ENCODE data around the gene IGSF6.

The IGSF6 gene

DNA sequence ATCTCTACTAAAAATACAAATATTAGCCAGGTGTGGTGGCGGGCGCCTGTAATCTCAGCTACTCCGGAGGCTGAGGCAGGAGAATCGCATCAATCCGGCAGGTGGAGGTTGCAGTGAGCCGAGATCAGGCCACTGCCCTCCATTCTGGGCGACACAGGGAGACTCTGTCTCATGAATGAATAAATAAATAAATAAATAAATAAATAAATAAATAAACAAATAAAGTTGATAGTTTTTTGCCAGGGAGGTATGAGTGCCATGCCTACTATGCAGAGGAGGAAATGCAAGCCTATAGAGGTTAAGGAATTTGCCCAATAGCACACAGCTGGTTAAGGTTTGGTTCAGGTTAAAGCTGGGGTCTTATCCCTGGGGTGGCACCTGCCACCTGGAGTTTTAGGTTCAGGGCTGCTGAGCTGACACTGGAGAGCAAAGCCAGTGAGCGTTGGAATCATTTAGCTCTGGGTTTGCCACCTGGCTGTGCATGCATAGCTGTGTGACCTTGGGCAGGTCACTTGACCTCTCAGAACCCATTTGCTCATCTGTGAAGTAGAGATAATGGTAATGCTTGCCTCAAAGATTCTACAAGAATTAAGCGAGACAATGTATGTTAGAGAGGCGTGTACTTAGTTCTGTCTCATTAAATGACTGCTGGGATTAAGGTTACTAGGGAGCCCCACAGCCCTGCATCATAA, 12.5 kb upstream of the IGSF6 start:
- in situ Hi-C loops (cut with HindIII; ENCODE audit: low sequenced_read_pairs), result no loop called here
- no peak for DNase-seq (ENCODE audit: low read depth, low spot score)
- no peak overlapping the region for H3K4me3 ChIP-seq (ENCODE audit: low read depth, low read length)
- TF ChIP-seq, protein P1, sequence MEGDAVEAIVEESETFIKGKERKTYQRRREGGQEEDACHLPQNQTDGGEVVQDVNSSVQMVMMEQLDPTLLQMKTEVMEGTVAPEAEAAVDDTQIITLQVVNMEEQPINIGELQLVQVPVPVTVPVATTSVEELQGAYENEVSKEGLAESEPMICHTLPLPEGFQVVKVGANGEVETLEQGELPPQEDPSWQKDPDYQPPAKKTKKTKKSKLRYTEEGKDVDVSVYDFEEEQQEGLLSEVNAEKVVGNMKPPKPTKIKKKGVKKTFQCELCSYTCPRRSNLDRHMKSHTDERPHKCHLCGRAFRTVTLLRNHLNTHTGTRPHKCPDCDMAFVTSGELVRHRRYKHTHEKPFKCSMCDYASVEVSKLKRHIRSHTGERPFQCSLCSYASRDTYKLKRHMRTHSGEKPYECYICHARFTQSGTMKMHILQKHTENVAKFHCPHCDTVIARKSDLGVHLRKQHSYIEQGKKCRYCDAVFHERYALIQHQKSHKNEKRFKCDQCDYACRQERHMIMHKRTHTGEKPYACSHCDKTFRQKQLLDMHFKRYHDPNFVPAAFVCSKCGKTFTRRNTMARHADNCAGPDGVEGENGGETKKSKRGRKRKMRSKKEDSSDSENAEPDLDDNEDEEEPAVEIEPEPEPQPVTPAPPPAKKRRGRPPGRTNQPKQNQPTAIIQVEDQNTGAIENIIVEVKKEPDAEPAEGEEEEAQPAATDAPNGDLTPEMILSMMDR (IDR thresholded peaks at IDR 0.05; ENCODE audit: low read depth, low read length), result no peak

DNA sequence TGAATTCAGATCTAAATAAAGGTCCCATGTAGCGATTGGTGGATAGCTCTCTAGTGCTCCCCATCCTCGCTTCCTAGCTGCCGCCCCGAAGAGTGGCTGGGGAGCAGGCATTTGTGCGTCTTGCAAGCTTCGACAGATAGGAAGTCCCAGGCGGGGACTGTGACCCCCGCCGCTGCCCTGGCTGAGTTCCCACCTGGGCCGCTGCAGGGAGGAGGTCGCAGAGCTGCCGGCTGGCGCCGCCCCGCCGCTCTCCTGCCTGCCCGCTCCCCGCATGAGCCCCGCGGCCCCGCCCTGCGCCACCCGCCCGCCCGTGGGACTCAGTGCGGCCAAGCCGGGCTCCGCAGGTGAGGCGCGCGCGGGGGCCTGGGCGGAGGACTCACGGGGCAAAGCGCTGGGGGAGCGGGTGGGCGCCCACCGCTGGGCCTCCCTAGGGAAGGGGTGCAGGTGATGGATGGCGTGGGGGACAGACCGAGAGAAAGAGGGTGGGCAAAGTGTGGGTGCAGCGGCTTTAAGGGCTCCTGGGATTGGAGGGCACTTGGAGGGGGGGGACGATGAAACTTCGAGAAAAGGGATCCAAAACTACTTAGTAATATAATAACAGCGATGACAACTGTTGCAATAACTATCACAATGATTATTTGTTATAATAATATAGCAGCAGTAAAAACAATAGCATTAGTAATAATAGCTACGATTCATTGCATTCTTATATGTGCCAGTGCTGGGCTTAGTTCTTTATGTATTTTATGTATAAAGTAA, 11.7 kb upstream of the IGSF6 start, which contains the start of gene OTOA:
TSS of gene OTOA (plus strand) at position 80 of the 759 bp plus-strand sequence. CDS start 14,547 bp downstream, outside the sequence.
- TF ChIP-seq, protein P1 (IDR thresholded peaks at IDR 0.05; ENCODE audit: low read depth, low read length), result no peak
- DNase-seq (ENCODE audit: low read depth, low spot score), result no peak
- no peak within 1 kb of the TSS for H3K4me3 ChIP-seq (ENCODE audit: low read depth, low read length)

DNA sequence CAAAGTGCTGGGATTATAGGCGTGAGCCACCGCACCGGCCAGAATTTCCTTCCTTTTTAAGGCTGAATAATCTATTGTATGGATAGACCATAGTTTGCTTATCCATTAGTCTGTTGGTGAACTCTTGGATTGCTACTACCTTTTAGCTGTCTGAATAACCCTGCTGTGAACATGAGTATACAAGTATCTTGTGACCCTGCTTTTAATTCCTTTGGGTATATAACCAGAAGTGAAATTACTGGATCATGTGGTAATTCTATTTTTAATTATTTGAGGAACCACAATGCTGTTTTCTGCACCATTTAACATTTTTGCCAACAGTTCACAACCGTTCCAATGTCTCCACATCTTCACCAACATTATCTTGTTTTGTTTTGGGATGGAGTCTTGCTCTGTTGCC, 6.7 kb upstream of the IGSF6 start:
- no peak for DNase-seq (ENCODE audit: low read depth, low spot score)
- TF ChIP-seq, protein P1 (IDR thresholded peaks at IDR 0.05; ENCODE audit: low read depth, low read length), result no peak
- H3K4me3 ChIP-seq (ENCODE audit: low read depth, low read length), result no peak overlapping the region
- in situ Hi-C loops (cut with HindIII; ENCODE audit: low sequenced_read_pairs), result no loop called here

More for the DNA sequence above, 11.7 kb upstream of the IGSF6 start, which contains the start of gene OTOA:
- in situ Hi-C loops (cut with HindIII; ENCODE audit: low sequenced_read_pairs), result no loop called here

DNA sequence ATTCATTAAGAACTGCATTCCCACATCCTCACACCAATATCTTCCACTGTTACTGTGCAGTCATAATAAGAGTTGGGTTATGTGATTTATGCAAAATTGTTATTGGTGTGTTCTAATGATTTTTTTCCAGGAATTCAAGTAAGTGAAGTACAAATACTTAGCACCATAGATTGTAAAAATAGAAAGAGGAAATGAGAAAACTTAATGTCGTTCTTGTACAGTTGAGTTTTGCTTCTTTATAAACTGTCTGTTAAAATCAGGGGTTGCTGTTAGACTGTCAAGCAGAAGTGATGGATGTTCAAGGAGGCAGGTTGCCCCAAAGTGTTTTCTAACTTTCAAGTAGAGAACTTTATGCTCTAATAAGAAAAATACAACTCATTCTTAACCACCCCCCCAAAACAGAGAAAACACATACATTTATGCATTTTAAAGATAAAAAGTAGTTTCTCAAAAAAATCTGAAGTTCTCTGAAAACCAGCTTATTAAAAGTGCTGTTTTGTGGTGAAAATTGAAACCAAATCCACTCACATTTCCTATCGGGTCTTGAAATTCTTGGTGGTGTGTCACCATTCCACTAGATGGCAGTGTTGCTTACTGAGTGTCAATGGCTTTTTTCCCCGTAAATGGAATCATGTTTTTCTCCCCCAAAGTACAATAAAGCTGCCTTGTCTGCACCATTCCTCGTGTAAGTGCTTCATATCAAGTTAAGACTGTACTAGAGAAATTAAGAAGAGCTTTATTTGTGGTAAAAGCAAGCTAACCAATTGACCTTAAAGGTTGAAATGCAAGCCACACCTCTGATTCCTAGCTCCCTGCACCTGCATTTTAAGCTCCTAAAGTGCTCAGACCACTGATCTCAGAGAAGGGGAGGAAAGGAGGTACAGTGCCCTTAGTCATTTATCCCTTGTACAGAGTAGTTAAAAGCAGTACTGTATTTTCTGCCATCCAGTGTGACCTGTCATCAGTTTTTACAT, 4.7 kb upstream of the IGSF6 start:
- in situ Hi-C loops (cut with HindIII; ENCODE audit: low sequenced_read_pairs), result no loop called here
- TF ChIP-seq, protein P1 (IDR thresholded peaks at IDR 0.05; ENCODE audit: low read depth, low read length), result peak; percentile 86
- no peak overlapping the region for H3K4me3 ChIP-seq (ENCODE audit: low read depth, low read length)
- peak; percentile 57 for DNase-seq (ENCODE audit: low read depth, low spot score)

DNA sequence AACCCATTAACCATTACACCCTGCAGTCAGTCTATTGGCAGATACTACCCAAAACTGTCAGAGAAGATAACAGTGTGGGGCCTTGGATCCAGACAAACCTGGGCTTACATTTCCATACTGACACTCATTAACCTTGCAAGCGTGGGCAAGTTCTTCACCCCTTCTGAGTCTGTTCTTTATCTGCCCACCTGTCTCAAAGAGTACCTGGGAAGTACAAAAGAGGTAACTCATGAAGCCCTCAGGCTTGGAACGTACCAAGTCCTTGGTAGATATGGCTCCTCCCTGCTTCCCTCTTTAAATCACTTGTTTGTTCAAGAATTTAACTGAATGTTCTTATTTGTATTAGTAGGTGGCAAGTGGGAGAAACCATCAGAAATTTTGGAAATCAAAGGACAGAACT, 2.5 kb upstream of the IGSF6 start:
- H3K4me3 ChIP-seq (ENCODE audit: low read depth, low read length), result no peak overlapping the region
- TF ChIP-seq, protein P1 (IDR thresholded peaks at IDR 0.05; ENCODE audit: low read depth, low read length), result no peak
- no peak for DNase-seq (ENCODE audit: low read depth, low spot score)
- in situ Hi-C loops (cut with HindIII; ENCODE audit: low sequenced_read_pairs), result no loop called here

DNA sequence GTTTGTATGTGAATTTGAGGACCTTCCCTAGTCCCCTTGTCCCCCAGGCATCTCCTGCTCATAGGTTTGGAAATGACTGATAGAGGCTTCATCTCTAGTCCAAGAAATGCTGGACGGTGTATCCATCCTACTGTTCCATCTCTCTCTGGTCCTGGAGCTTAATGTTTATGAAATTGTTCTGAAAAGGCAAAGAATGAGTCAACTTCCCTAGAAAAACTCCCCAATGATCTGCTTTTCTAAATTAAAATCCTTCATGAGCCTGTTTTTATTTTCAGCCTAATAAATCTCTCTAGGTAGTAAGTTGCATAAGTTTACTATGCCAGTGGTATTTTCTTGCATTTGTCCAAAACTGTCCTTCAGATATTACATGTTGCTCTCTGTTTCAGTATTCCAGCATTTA, 2.1 kb upstream of the IGSF6 start:
- in situ Hi-C loops (cut with HindIII; ENCODE audit: low sequenced_read_pairs), result no loop called here

More for the DNA sequence above, 2.1 kb upstream of the IGSF6 start:
- TF ChIP-seq, protein P1 (IDR thresholded peaks at IDR 0.05; ENCODE audit: low read depth, low read length), result no peak
- no peak overlapping the region for H3K4me3 ChIP-seq (ENCODE audit: low read depth, low read length)
- no peak for DNase-seq (ENCODE audit: low read depth, low spot score)

Measured in astrocyte of the spinal cord (primary cell).